Measurements from ENCODE around the gene NXPH1.

Gene NXPH1

DNA sequence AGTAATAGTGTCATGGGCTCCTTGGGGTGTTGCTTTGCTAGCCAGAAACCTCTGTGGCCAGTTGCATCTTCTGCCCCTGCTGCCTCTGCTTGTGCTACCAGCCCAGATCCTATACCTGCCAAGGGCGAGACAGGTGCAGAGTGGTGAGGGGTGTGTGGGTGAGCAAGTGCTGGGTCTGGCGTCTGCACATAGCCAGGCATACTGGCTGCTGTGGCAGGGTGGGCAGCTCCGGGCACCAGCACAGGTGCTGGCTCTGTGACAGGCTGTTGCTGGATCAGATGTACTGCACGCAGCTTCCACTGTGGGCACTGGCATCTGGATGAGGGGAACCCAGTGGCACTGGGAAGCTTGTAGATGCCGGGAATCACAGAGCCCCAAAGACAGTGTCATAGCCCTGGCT, 148.4 kb downstream of the NXPH1 start:
- H3K27ac ChIP-seq (ENCODE audit: low read depth, low read length), result no peak overlapping the region
- no peaks in the 10 kb centered on the region for H3K79me2 ChIP-seq (ENCODE audit: control insufficient read depth, insufficient read depth, low read length, poor library complexity)
- H3K4me1 ChIP-seq (ENCODE audit: control insufficient read depth in 1 of 2, insufficient read depth in 2 of 2, low read length in 2 of 2), result no peaks in the 10 kb centered on the region
- no peak overlapping the region for H2BK12ac ChIP-seq (ENCODE audit: low read length)
- no peak overlapping the region for H3K9ac ChIP-seq (ENCODE audit: low read length)
- H2BK120ac ChIP-seq (ENCODE audit: insufficient read depth, low read length, poor library complexity), result no peak overlapping the region
- no peak overlapping the region for H3K4me2 ChIP-seq (ENCODE audit: low read length)
- no peak overlapping the region for H3K23ac ChIP-seq (ENCODE audit: low read length)
- H4K91ac ChIP-seq (ENCODE audit: low read depth, low read length), result no peak overlapping the region
- no peak overlapping the region for H3K4ac ChIP-seq (ENCODE audit: low read depth, low read length)
- no peak overlapping the region for H2BK5ac ChIP-seq (ENCODE audit: low read depth, low read length, poor library complexity)
- no peak overlapping the region for H4K8ac ChIP-seq (ENCODE audit: low read depth, low read length)
- no CpG with 5 or more reads among the region's 5 CpGs for WGBS (ENCODE audit: extremely low coverage, insufficient coverage, insufficient read length)
- H4K12ac ChIP-seq (ENCODE audit: low read depth, low read length), result no peak overlapping the region
- no peaks in the 10 kb centered on the region for H3K36me3 ChIP-seq (ENCODE audit: control insufficient read depth in 1 of 2, insufficient read depth in 2 of 2, low read length in 2 of 2)
- H2AK5ac ChIP-seq (ENCODE audit: low read length), result no peak overlapping the region
- no peak overlapping the region for H2AFZ ChIP-seq (ENCODE audit: insufficient read depth, low read length, poor library complexity)
- H3K14ac ChIP-seq (ENCODE audit: low read length), result no peak overlapping the region
- H3K18ac ChIP-seq (ENCODE audit: low read length), result no peak overlapping the region
- no peaks in the 10 kb centered on the region for H3K9me3 ChIP-seq (ENCODE audit: insufficient read depth, low read depth, low read length)
- no peak for DNase-seq
- H3K79me1 ChIP-seq (ENCODE audit: low read length), result no peaks in the 10 kb centered on the region
- no peak overlapping the region for H3K4me3 ChIP-seq (ENCODE audit: low read depth, low read length)
- H3K27me3 ChIP-seq (ENCODE audit: insufficient read depth, low read length), result no peaks in the 10 kb centered on the region

DNA sequence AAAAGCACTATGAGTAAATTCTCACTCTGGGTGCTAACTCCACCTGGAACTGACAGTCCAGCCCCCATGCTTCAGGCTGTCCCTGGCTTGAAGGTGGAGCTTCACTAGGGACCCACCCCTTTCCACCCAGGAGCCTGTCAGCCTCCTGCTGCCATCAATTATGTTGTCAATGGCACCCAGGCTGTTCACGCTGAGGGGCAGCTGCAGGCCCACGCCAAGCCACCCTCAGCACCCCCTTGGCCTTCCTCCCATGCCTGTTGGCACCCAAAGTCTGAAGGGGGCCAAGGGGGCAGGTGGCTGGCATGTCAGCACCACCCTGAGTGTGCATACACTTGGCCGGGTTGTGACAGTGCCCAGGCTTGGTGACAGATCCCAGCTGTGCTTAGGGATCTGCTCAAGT, 149.3 kb downstream of the NXPH1 start:
- H3K27me3 ChIP-seq (ENCODE audit: insufficient read depth, low read length), result no peaks in the 10 kb centered on the region
- DNase-seq, result no peak
- no peaks in the 10 kb centered on the region for H3K9me3 ChIP-seq (ENCODE audit: insufficient read depth, low read depth, low read length)
- no peak overlapping the region for H3K23ac ChIP-seq (ENCODE audit: low read length)
- H3K9ac ChIP-seq (ENCODE audit: low read length), result no peak overlapping the region
- no peak overlapping the region for H4K12ac ChIP-seq (ENCODE audit: low read depth, low read length)
- H2AFZ ChIP-seq (ENCODE audit: insufficient read depth, low read length, poor library complexity), result no peak overlapping the region
- no peaks in the 10 kb centered on the region for H3K36me3 ChIP-seq (ENCODE audit: control insufficient read depth in 1 of 2, insufficient read depth in 2 of 2, low read length in 2 of 2)
- no peak overlapping the region for H4K91ac ChIP-seq (ENCODE audit: low read depth, low read length)
- no peaks in the 10 kb centered on the region for H3K79me2 ChIP-seq (ENCODE audit: control insufficient read depth, insufficient read depth, low read length, poor library complexity)
- H3K79me1 ChIP-seq (ENCODE audit: low read length), result no peaks in the 10 kb centered on the region
- no peak overlapping the region for H4K8ac ChIP-seq (ENCODE audit: low read depth, low read length)
- H3K4me3 ChIP-seq (ENCODE audit: low read depth, low read length), result no peak overlapping the region
- no peak overlapping the region for H3K4me2 ChIP-seq (ENCODE audit: low read length)
- no peak overlapping the region for H2AK5ac ChIP-seq (ENCODE audit: low read length)
- no peak overlapping the region for H3K4ac ChIP-seq (ENCODE audit: low read depth, low read length)
- no peak overlapping the region for H3K27ac ChIP-seq (ENCODE audit: low read depth, low read length)
- H2BK12ac ChIP-seq (ENCODE audit: low read length), result no peak overlapping the region
- H2BK5ac ChIP-seq (ENCODE audit: low read depth, low read length, poor library complexity), result no peak overlapping the region
- no peak overlapping the region for H3K18ac ChIP-seq (ENCODE audit: low read length)
- no peaks in the 10 kb centered on the region for H3K4me1 ChIP-seq (ENCODE audit: control insufficient read depth in 1 of 2, insufficient read depth in 2 of 2, low read length in 2 of 2)
- no CpG with 5 or more reads among the region's 3 CpGs for WGBS (ENCODE audit: extremely low coverage, insufficient coverage, insufficient read length)
- H2BK120ac ChIP-seq (ENCODE audit: insufficient read depth, low read length, poor library complexity), result no peak overlapping the region
- H3K14ac ChIP-seq (ENCODE audit: low read length), result no peak overlapping the region

DNA sequence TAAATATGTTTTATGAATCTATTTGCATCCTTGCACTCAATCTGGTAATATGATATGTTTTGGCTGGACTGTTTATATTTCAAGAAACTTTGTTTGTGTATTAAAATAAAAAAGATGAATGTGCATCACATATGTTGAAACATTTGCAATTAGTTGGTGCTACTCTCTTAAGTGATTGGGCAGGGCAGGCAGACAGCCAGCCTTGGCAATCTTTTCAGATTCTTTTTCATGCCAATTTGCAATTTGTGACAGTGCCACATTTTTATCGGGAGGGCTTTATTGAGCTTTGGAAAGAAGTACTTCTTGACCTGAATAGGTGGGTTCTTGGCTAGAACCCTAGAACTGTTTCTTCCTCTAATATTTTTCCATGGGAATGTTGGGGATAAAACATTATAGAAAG, 152.2 kb downstream of the NXPH1 start:
- no peaks in the 10 kb centered on the region for H3K79me1 ChIP-seq (ENCODE audit: low read length)
- H3K9me3 ChIP-seq (ENCODE audit: insufficient read depth, low read depth, low read length), result no peaks in the 10 kb centered on the region
- H3K27ac ChIP-seq (ENCODE audit: low read depth, low read length), result no peak overlapping the region
- no peak overlapping the region for H2BK120ac ChIP-seq (ENCODE audit: insufficient read depth, low read length, poor library complexity)
- no peak overlapping the region for H2AFZ ChIP-seq (ENCODE audit: insufficient read depth, low read length, poor library complexity)
- no CpG with 5 or more reads among the region's 1 CpG for WGBS (ENCODE audit: extremely low coverage, insufficient coverage, insufficient read length)
- H3K4me1 ChIP-seq (ENCODE audit: control insufficient read depth in 1 of 2, insufficient read depth in 2 of 2, low read length in 2 of 2), result no peaks in the 10 kb centered on the region
- no peak overlapping the region for H4K8ac ChIP-seq (ENCODE audit: low read depth, low read length)
- no peak overlapping the region for H3K4me3 ChIP-seq (ENCODE audit: low read depth, low read length)
- no peak overlapping the region for H3K9ac ChIP-seq (ENCODE audit: low read length)
- H3K4ac ChIP-seq (ENCODE audit: low read depth, low read length), result no peak overlapping the region
- no peak overlapping the region for H4K12ac ChIP-seq (ENCODE audit: low read depth, low read length)
- H3K4me2 ChIP-seq (ENCODE audit: low read length), result no peak overlapping the region
- H2AK5ac ChIP-seq (ENCODE audit: low read length), result no peak overlapping the region
- no peaks in the 10 kb centered on the region for H3K27me3 ChIP-seq (ENCODE audit: insufficient read depth, low read length)
- H4K91ac ChIP-seq (ENCODE audit: low read depth, low read length), result no peak overlapping the region
- H3K18ac ChIP-seq (ENCODE audit: low read length), result no peak overlapping the region
- DNase-seq, result no peak
- no peaks in the 10 kb centered on the region for H3K79me2 ChIP-seq (ENCODE audit: control insufficient read depth, insufficient read depth, low read length, poor library complexity)
- no peak overlapping the region for H2BK12ac ChIP-seq (ENCODE audit: low read length)
- H3K23ac ChIP-seq (ENCODE audit: low read length), result no peak overlapping the region
- H3K36me3 ChIP-seq (ENCODE audit: control insufficient read depth in 1 of 2, insufficient read depth in 2 of 2, low read length in 2 of 2), result no peaks in the 10 kb centered on the region
- H2BK5ac ChIP-seq (ENCODE audit: low read depth, low read length, poor library complexity), result no peak overlapping the region
- no peak overlapping the region for H3K14ac ChIP-seq (ENCODE audit: low read length)

DNA sequence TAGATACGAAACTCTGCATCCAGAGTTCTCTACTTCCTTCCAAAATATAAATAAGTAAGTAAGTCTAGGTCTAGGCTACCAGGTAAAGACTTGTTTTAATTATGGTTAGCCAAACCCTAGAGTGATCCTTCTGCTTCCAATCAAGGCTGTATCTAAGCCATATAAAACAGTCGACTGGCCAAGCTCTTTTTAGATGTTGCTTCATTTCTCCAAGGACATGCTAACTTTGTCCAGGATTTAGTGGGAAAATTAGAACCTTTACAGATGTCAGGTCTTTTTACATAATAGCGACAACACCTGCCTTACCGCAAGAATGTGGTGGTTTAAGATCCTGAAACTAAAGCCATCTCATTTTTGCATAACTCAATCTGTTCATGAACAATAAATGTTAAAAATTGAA, 156.8 kb downstream of the NXPH1 start:
- Histone ChIP-seq H3K27me3 (ENCODE audit: insufficient read depth, low read length) (no peaks in the 10 kb centered on the region), H3K79me2 (ENCODE audit: control insufficient read depth, insufficient read depth, low read length, poor library complexity) (no peaks in the 10 kb centered on the region), H2BK120ac (ENCODE audit: insufficient read depth, low read length, poor library complexity) (no peak overlapping the region), H3K18ac (ENCODE audit: low read length) (no peak overlapping the region), H2BK12ac (ENCODE audit: low read length) (no peak overlapping the region), H3K36me3 (ENCODE audit: control insufficient read depth in 1 of 2, insufficient read depth in 2 of 2, low read length in 2 of 2) (no peaks in the 10 kb centered on the region), H3K9ac (ENCODE audit: low read length) (no peak overlapping the region), H3K9me3 (ENCODE audit: insufficient read depth, low read depth, low read length) (no peaks in the 10 kb centered on the region), H2BK5ac (ENCODE audit: low read depth, low read length, poor library complexity) (no peak overlapping the region), H2AFZ (ENCODE audit: insufficient read depth, low read length, poor library complexity) (no peak overlapping the region), H3K4me2 (ENCODE audit: low read length) (no peak overlapping the region), H3K4ac (ENCODE audit: low read depth, low read length) (no peak overlapping the region), H3K4me3 (ENCODE audit: low read depth, low read length) (no peak overlapping the region), H4K8ac (ENCODE audit: low read depth, low read length) (no peak overlapping the region), H4K91ac (ENCODE audit: low read depth, low read length) (no peak overlapping the region), H2AK5ac (ENCODE audit: low read length) (no peak overlapping the region), H3K4me1 (ENCODE audit: control insufficient read depth in 1 of 2, insufficient read depth in 2 of 2, low read length in 2 of 2) (no peaks in the 10 kb centered on the region), H3K27ac (ENCODE audit: low read depth, low read length) (no peak overlapping the region), H3K23ac (ENCODE audit: low read length) (no peak overlapping the region), H4K12ac (ENCODE audit: low read depth, low read length) (no peak overlapping the region), H3K79me1 (ENCODE audit: low read length) (no peaks in the 10 kb centered on the region), H3K14ac (ENCODE audit: low read length) (no peak overlapping the region)
- no peak for DNase-seq
- no CpG with 5 or more reads among the region's 4 CpGs for WGBS (ENCODE audit: extremely low coverage, insufficient coverage, insufficient read length)
